ENCODE data around the gene MYO5B.
A peak's percentile ranks its signal among the peaks of the same experiment; 100 is the strongest.
"Not testable (repeated sequence)": the region's sequence is repeated elsewhere in the genome, so short reads cannot be mapped to it uniquely, and the experiment has no call there.

Gene MYO5B

DNA sequence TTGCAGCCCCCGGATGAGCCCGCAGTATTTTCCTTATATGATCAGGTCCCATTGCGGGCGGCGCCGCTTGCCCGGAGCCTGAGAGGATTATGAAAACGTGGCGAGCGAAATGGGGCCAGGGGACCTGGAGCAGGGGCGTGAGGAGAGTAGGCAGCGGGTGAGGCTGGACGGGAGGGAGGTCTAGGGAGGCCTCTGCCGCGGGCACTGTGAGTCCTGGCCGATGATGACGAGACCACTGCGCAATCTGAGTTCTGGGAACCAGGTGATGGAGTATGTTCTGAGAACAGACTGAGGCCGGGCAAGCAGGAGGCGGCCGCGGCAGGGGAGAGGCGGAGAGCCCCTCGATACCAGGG, 380.8 kb downstream of the MYO5B start:
- DNase-seq = peak; percentile 86

DNA sequence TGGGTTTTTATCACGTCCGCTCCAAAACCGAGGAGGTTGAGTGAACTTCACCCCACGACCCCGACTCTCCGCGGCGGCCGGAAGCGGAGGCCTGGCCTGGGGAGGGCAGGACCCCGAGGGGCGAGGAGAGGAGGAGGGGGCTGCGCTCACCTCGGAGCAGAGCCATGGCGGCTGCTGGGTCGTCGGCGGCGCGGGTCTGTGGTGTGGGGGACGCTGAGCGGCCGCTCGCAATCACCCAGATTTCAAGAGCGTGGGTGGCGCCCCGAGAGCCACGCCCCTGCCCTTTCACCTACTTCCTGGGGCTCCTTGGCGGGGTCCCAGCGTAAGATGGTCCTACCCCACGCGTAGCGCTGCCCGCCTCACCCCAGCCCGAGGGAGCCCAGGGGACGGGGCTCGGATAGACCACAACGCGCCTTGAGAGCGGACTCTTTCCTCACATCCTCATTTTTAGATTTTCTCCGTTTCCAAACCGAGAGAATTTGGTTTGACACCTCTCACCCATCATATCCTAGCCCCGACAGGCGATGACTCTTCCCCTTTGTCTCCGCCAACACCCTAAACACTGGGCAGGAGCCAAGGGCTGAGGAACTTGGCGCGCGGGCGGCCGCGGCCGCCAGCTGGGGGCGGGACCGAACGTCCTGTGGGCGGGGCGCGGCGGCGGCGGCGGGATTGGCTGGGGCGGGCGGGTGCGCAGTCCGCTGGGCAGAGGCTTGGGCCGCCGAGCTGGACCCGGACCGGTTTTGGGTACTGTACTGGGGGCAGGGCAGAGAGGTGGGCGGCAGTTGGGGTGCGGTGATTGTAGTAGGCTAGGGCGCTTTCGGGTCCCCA, 381.4 kb downstream of the MYO5B start, which contains the start of gene ACAA2:
Gene ACAA2, minus strand, starts transcription at position 215 of the 828 bp plus-strand sequence. Its CDS starts 49 bp downstream, at position 166.
- peak; percentile 85 for DNase-seq

DNA sequence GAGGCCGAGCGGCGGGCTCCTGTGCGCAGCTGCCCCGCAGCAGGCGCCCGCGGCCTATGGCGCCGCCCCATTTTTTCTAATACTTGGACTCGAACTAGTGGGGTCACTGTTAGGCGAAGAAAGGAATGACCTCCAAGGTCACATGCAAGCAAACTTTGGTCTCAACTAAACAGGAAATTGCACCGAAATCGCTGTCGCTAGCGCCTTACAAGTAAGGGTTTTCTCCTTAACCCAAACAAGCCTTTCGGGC, 382.0 kb downstream of the MYO5B start:
- DNase-seq = no peak

DNA sequence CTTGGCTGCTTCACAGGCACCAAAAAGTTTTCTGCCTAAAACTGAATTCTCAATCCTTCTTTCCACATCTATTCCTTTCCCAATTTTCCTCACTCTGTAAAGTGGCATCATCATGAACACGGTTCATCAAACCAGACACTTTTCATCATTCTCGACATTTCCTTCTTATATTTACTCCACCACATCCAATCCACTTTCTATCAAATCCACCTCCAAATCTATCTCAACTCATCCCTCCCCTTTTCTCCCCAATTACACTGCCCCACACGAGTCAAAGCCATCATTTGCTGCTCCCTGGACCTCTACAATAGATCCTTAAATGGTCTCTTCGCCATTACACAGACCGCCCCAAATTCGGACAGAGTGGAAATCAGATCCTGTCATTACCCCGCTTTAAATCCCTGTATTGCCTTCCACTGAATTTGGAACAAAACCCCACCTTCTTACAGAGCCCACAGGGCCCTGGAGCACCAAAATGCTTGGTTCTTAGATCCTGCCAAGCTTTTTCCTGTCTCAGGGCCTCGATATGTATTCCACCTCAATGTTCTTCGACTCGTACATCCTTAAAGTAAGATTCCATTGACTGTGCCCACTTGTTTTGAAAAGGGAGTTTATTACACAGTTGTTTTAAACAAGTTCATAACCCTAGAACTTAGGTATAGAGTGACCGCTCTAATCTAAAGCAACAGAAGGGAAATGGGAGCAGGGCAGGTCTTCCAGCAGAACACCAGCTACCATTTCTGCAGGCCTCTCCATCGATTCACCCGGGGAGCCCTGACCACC, 382.5 kb downstream of the MYO5B start:
- no peak for DNase-seq

DNA sequence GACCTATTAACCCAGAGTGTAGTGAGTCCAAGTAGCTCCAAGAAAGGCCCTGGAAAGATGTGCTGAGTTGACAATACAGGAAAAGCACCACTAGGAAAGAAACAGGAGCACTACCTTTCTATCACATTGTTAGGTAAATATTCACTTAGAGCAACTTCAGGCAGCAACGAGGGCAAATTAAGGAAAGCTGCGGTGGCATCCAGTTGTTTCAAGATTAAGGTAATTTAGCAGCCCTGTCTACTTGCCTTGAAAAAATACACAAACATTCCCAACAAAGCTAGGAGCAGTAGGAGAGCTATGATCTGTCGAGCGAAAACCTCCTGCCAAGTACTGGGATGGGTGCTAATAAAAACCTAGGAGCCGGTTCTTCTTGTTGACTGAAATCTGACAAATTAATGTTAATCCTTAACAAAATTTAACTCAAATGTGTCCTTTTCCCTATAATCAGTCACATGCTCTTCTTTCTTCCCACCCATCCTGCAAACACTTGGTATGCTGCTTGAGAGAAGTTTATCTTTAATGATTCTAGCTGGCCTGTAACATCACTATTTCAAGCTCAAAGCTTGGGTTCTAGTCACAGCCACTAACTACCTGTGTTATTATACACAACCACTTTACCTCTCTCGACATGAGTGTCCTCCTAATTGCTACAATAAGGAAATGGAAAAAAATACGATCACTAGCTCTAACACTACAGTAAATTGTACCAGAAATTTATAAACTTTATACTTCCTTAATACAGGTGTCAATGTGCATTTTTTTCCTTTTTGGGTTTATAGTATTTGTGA, 383.6 kb downstream of the MYO5B start:
- no peak for DNase-seq

DNA sequence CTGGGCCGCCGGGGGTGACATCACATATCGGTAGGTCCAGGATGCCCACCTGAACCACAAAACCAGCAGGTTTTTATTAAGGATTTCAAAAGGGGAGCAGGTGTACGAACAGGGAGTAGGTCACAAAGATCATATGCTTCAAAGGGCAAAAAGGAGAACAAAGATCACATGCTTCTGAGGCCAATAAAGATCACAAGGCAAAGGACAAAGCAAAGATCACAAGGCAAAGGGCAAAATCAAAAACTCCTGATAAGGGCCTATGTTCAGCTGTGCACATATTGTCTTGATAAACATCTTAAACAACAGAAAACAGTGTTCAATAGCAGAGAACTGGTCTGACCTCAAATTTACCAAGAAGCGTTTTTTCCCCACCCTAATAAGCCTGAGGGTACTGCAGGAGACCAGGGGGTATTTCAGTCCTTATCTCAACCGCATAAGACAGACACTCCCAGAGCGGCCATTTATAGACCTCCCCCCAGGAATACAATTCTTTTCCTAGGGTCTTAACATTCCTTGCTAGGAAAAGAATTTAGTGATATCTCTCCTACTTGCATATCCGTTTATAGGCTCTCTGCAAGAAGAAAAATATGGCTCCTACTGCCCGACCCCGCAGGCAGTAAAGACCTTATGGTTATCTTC, 386.3 kb downstream of the MYO5B start:
- DNase-seq = not testable (repeated sequence)

DNA sequence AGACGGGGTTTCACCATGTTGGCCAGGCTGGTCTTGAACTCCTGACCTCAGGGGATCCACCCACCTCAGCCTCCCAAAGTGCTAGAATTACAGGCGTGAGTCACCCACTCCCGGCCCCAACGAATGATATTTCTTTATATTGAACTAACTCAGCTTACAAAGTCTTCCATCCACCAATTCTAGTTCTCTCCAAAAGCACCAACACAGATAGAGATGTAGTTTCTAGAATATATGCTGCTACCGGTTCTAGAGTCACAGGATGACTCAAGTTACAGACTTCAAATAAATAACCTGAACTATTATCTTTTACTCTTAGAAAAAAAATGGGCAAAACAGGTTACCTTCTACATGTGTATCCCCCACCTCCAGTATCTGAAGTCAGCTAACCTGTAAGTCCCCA, 390.9 kb downstream of the MYO5B start:
- DNase-seq = no peak

DNA sequence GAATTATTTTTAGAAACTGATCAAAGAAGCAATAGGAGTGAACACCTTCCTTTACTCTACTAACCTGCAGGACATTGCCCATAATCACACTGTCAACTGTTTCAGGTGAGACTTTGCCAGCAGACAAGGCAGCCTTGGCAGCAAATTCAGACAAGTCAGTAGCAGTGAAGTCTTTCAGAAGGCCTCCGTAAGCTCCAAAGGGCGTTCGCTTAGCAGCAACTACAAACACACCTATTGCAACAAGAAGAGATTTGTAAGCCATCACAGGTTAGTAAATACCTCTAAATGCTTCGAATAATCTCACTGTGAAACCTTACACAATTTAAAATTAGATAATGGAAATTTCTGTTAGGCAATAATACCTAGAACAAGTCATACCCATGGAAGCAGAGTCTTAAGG, 392.3 kb downstream of the MYO5B start:
- DNase-seq = no peak

DNA sequence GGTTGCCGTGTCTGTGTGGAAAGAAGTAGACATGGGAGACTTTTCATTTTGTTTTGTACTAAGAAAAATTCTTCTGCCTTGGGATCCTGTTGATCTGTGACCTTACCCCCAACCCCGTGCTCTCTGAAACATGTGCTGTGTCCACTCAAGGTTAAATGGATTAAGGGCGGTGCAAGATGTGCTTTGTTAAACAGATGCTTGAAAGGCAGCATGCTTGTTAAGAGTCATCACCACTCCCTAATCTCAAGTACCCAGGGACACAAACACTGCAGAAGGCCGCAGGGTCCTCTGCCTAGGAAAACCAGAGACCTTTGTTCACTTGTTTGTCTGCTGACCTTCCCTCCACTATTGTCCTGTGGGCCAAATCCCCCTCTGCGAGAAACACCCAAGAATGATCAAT, 394.5 kb downstream of the MYO5B start:
- not testable (repeated sequence) for DNase-seq

DNA sequence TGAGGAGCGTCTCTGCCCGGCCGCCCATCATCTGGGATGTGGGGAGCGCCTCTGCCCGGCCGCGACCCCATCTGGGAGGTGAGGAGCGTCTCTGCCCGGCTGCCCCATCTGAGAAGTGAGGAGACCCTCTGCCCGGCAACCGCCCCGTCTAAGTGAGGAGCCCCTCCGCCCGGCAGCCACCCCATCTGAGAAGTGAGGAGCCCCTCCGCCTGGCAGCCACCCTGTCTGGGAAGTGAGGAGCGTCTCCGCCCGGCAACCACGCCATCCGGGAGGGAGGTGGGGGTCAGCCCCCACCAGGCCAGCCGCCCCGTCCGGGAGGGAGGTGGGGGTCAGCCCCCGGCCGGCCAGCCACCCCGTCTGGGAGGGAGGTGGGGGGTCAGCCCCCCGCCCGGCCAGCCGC, 395.1 kb downstream of the MYO5B start:
- not testable (repeated sequence) for DNase-seq

DNA sequence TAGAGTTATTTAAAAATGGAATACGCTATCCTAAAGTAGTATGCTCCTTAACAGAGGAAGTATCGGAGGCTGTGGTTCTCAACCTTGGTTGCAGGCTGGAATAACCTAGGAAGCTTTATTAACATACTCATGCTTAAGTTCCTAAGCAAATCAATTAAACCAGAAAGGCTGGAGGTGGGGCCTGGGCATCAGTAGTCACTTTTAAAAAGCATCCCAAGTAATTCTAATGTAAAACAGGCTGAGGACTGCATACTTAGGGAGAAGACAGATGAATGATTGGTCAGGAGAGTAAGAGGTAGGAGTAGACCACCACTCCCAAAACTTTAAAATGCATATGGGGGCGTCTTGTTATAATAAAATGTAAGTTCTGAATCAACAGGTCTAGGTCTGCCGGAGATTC, 396.9 kb downstream of the MYO5B start:
- DNase-seq = no peak

DNA sequence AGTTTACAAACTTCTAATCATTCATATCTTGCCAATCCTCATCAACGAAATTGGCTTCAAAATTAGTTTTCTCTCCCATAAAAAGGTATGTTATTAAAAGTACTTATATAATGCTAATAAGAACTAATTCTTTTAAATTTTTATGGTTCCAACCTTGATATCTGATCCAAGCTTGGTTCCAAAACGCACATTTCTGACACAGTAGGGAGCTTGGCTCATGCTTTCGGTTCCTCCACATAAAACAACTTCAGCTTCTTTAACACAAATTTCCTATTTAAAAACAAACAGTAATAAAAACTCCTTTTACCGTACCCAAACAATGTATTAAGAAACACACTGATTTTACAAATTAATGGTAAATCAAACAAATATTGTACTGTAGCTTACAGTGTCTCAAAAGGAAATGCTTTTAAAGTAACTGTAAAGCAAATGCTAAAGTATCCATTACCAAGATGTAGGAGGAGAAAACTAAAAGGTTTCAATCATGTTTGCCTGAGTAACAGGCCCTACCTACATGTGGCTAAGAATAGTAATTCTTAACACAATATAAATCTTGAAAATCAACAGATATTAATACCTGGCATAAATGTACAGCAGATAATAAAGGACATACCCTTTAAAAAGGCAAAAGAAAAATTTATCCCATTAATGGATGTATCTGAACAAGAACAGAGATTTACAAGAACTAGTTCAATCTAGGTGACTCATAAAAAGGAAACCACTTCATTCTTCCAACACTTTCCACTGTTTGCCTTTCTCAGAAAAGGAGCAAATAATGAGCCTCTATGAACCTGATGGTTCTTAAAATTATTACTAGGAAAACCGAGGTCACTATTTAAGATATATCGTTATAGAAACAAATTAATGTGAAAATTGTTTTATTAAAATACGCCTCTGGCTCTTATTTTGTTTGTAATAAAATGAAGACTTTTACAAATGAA, 399.1 kb downstream of the MYO5B start:
- DNase-seq = no peak

DNA sequence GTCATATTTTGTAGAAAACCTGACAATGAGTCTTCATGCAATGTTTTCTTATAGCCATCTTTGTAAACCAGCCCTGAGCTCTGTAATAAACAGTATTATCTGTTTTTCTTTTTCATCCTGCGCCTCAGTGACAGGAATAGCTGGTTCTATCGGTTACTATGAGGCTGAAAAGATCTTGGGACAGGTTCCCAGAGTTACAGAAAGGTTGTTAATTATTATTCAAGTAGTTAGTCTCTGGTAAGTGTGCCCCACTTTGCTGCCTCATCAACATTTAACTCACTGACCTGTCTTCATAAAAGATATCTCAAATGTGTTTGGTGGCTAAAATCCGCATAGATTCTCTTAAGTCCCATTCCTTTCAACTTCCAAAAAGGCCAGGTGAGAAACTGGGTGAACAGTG, 400.2 kb downstream of the MYO5B start:
- no peak for DNase-seq

DNA sequence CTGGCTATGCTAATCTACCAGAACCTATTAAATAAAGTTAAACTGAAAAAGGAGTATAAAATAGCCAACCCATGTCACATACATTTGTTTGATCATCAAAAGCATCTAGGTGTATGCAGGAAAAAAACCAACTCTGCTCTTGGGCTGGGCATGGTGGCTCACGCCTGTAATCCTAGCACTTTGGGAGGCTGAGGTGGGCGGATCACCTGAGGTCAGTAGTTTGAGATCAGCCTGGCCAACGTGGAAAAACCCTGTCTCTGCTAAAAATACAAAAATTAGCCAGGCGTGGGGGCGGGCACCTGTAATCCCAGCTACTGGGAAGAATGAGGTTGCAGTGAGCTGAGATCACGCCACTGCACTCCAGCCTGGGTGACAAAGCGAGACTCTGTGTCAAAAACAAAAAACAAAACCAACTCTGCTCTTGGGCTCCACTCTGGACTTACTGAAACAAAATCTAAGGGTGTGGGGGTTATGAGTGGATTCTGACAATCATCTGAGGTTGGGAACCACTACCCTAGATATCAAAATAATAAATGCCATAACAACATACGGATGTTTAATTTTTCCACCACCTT, 405.3 kb downstream of the MYO5B start:
- not testable (repeated sequence) for DNase-seq

DNA sequence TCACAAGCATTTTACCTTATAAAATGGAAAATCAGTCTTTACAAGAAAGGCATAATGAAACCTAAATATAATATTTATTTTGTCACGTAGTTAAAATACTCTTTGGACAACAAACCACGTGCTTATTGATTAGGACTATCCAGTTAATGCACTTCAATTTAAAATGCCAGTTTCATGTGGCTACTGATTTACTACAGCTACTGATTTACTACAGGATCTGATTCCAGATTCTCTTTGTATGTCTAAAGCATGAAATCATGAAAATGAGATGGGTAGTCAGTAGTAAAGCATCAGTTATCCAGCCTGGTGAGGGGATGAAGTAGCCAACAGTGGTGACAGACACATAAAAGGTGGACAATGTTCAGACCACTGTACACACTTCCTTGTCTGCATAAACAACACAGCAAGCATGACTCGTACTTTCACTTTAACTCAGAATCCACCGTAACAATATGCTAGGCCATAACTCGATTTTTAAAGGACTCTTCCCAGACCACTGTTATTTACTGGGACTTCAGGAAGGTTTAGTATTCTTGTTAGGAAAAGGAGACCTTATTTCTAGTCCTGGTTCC, 406.5 kb downstream of the MYO5B start:
- DNase-seq = no peak

DNA sequence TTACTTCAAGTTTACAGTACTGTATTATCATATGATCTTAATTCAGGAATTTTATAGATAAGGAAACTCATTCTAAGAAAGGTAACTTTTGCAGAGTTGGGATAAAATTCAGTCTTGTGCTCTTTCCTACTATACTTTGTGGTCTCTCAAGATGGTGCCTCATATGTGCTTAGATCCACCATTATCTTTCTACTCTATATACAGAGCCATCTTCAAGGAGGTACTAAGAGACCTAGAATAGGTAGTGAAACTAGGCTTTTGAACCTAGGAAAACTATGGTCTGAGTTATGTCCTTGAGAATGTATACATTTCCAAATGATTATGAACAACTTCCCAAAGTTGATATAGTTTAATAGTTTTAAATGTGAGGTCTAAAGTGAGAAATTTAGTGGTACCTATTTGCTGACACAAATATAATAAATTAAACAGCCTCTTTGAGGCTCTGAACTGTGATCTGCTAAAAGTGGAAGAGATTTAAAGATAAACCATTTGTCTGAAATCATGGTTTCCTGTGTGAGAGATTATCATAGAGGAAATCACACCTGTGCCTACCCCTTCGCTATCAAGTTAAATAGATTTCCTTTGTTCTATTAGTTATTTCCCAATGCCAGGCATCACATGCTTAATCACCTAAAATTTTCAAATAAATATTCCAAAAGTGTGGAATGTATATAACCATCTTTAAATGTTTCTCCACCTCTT, 408.8 kb downstream of the MYO5B start:
- DNase-seq = no peak

DNA sequence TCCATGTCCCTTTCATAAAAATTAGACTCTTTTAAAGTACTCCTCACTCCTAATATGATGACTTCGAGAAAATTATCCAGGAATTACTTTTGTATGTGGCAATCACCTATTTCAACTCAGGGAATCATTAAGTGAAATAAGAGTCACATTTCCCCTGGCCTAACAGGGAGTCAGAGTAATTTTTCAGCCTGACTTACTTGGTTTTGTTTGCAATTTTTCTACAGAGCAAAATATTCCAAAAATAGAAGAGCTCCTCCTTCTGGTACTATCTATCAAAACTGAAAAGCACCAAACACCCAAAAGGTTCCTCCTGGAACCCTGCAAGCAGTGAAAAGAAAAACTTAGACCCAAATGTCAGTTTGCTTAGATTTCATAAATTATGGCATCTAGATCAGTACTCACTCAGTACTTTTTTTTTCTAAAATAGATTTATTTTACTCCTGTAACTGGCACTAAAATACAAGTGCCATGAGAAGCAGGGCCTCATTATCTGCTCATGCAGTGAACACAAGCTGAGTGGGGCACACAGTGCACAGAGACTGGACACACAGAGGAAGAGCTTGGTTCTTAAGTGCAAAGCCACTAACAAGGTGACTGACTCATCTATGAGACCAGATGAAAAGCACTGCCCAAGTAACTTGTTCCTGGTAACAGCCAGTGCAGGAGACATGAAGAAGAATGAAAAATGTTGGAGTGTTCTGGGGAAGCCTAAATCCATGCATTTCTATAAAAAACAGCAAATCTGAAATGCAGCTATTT, 410.3 kb downstream of the MYO5B start:
- DNase-seq = no peak

DNA sequence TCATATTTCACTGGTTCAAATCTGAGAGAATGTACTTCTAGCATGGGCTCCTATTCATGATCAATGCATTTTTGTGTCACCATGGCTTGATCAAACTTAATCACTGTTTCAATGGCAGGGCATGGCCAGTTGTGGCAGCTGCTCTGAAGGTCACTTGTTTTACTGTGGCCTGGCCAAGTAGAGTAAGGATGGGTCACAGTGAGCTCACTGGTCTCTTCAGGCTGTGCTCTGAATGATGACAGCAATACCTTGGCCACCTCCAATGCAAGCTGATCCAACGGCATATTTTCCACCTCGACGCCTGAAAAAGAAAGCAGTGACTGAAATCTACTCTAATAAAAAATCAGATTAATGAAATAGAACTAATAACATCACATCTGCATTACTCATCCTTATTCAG, 411.3 kb downstream of the MYO5B start:
- DNase-seq = not testable (repeated sequence)

DNA sequence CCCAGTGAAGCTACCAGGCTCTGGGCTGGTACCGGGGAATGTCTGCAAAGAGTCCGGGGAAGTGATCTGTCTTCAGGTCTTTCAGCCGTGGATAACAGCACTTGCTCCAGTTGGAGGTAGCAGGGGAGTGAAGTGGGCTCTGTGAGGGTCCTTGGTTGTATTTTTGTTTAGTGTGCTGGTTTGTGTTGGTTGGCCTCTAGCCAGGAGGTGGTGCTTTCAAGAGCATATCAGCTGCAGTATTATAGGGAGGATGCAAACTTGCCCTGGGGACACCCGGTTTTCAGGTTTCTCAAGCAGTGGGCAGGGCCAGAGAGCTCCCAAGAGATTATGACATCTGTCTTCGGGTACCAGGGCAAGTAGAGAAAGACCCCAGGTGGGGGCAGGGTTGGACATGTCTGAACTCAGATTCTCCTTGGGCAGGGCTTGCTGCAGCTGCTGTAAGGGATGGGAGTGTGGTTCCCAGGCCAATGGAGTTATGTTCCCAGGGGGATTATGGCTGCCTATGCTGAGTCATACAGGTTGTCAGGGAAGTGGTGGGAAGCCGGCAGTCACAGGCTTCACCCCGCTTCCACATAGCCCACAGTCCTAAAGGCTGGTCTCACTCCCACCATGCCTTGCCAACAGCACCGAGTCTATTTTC, 416.0 kb downstream of the MYO5B start:
- DNase-seq = no peak
